ENCODE data around the gene LRIG1. TPM values are rescaled to one million over a fixed set of nuclear protein-coding genes. Genes with fewer than 3 reads are reported as not detected.

Gene LRIG1
- total and polyA plus RNA-seq, 9 of the 15 experiments (the other 6 are each of a cell fraction or from before 2014, with no cell fraction given) = 0.05 to 0.38 (median 0.13) TPM; not detected in 3

GRCh38 chr3:66411474-66411873, 89.3 kb downstream of the LRIG1 start (continued):
- TF ChIP-seq ZNF318 (IDR thresholded peaks at IDR 0.05; ENCODE audit: borderline replicate concordance in 1 of 2, low read depth in 1 of 2) = no peak
- no peak for TF ChIP-seq THAP12 (CRISPR knock-in tag; IDR thresholded peaks at IDR 0.05)
- no peak for TF ChIP-seq GTF2E2 (tag; IDR thresholded peaks at IDR 0.05)
- no peak for TF ChIP-seq IRF9 (tag; IDR thresholded peaks at IDR 0.05)
- no peak for TF ChIP-seq TEAD4 (IDR thresholded peaks at IDR 0.05; ENCODE audit: low read length)
- TF ChIP-seq TEAD4 (CRISPR knock-in tag; IDR thresholded peaks at IDR 0.05; ENCODE audit: borderline replicate concordance) = no peak
- TF ChIP-seq MAFF (IDR thresholded peaks at IDR 0.05; ENCODE audit: low read length) = peak; percentile 68; the same call in 1 of the 2 replicates
